Measurements from ENCODE around the gene HIBADH.

GRCh38 chr7:27697861-27698430, 35.3 kb upstream of the HIBADH start:
- no peak for TF ChIP-seq POLR2A (IDR thresholded peaks at IDR 0.05)
- TF ChIP-seq CTCF (IDR thresholded peaks at IDR 0.05 in 4 of 5, conservative IDR thresholded peaks at IDR 0.05 in 1 of 5) = no peak

Data from gastrocnemius medialis (tissue), 4 donors.